ENCODE results near the gene CADPS2.

The CADPS2 gene

GRCh38 chr7:122577449-122578003 is 308.7 kb downstream of the CADPS2 start:
- no peak for DNase-seq
- TF ChIP-seq CTCF (IDR thresholded peaks at IDR 0.05; ENCODE audit: low read depth, low read length, missing control alignments) = no peak
- H3K4me3 ChIP-seq (ENCODE audit: low read depth, low read length) = no peak overlapping the region
- H3K27ac ChIP-seq = no peak overlapping the region
- no peaks in the 10 kb centered on the region for H3K36me3 ChIP-seq (replicated peaks)
- no peaks in the 10 kb centered on the region for H3K27me3 ChIP-seq (replicated peaks)
- in situ Hi-C loops (cut with HindIII; ENCODE audit: low pct_ligation_motif_present, low sequenced_read_pairs) = no loop called here

- Histone ChIP-seq H3K27me3 (replicated peaks) (no peaks in the 10 kb centered on the region), H3K4me3 (ENCODE audit: low read depth, low read length) (no peak overlapping the region), H3K27ac (no peak overlapping the region), H3K36me3 (replicated peaks) (no peaks in the 10 kb centered on the region)
- in situ Hi-C loops (cut with HindIII; ENCODE audit: low pct_ligation_motif_present, low sequenced_read_pairs) = no loop called here
- no peak for TF ChIP-seq CTCF (IDR thresholded peaks at IDR 0.05; ENCODE audit: low read depth, low read length, missing control alignments)
- DNase-seq = no peak
Measured at GRCh38 chr7:122572706-122573105, 313.6 kb downstream of the CADPS2 start.

- no peak overlapping the region for H3K27ac ChIP-seq
- H3K36me3 ChIP-seq (replicated peaks) = no peaks in the 10 kb centered on the region
- no peak for DNase-seq
- H3K4me3 ChIP-seq (ENCODE audit: low read depth, low read length) = no peak overlapping the region
- TF ChIP-seq CTCF (IDR thresholded peaks at IDR 0.05; ENCODE audit: low read depth, low read length, missing control alignments) = no peak
- H3K27me3 ChIP-seq (replicated peaks) = no peaks in the 10 kb centered on the region
- in situ Hi-C loops (cut with HindIII; ENCODE audit: low pct_ligation_motif_present, low sequenced_read_pairs) = no loop called here
Measured at GRCh38 chr7:122561326-122561725, 324.9 kb downstream of the CADPS2 start.

GRCh38 chr7:122556873-122557542 is 329.3 kb downstream of the CADPS2 start:
- no peak for DNase-seq
- in situ Hi-C loops (cut with HindIII; ENCODE audit: low pct_ligation_motif_present, low sequenced_read_pairs) = no loop called here
- Histone ChIP-seq H3K27me3 (replicated peaks) (no peaks in the 10 kb centered on the region), H3K27ac (no peak overlapping the region), H3K4me3 (ENCODE audit: low read depth, low read length) (no peak overlapping the region), H3K36me3 (replicated peaks) (no peaks in the 10 kb centered on the region)
- TF ChIP-seq CTCF (IDR thresholded peaks at IDR 0.05; ENCODE audit: low read depth, low read length, missing control alignments) = no peak

DNA sequence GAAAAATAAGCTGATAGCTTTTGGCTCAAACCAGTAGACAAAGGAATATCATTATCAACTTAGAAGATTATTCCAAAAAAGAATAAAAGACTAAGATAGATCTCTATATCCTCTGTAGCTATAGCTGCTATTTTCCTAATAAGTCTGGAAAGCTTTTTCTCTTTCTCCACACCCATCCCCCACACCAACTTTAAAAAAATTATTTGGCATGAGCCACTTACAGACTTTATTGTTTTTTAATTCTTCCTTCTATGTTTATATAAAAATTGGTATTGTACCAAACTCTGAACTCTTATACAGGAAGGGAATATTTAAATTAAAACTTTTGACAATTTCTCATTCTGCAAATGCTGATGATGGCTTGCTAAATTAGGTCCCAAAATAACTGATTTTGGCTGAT is 330.0 kb downstream of the CADPS2 start:
- no peaks in the 10 kb centered on the region for H3K27me3 ChIP-seq (replicated peaks)
- H3K27ac ChIP-seq = no peak overlapping the region
- H3K36me3 ChIP-seq (replicated peaks) = no peaks in the 10 kb centered on the region
- H3K4me3 ChIP-seq (ENCODE audit: low read depth, low read length) = no peak overlapping the region
- in situ Hi-C loops (cut with HindIII; ENCODE audit: low pct_ligation_motif_present, low sequenced_read_pairs) = no loop called here
- no peak for DNase-seq
- TF ChIP-seq CTCF (IDR thresholded peaks at IDR 0.05; ENCODE audit: low read depth, low read length, missing control alignments) = no peak

DNA sequence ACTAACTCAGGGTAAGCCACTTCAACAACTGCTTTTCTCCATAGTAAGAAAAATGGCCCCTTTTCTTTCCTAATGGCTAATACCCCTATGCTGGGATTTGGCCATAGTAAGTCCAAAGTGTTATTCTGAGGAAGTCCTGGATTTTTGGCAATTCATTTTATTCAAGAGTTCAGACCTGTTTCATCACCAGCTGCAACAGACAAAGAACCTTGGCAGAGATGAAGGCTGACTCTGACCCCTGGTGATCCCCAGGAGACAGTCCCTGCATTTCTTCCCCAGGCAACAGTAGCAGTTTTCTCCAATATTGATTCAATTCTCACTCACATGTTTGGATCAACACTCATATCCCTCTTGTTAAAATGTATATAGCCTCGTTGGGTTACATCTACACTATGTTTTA is 332.5 kb downstream of the CADPS2 start:
- in situ Hi-C loops (cut with HindIII; ENCODE audit: low pct_ligation_motif_present, low sequenced_read_pairs) = no loop called here
- no peak for TF ChIP-seq CTCF (IDR thresholded peaks at IDR 0.05; ENCODE audit: low read depth, low read length, missing control alignments)
- H3K4me3 ChIP-seq (ENCODE audit: low read depth, low read length) = no peak overlapping the region
- no peaks in the 10 kb centered on the region for H3K27me3 ChIP-seq (replicated peaks)
- H3K36me3 ChIP-seq (replicated peaks) = no peaks in the 10 kb centered on the region
- no peak for DNase-seq
- no peak overlapping the region for H3K27ac ChIP-seq

All from brain microvascular endothelial cell (primary cell).